Omental fat pad (tissue), 4 donors: Measurements from ENCODE around the gene SERBP1. TPM values are rescaled to one million over a fixed set of nuclear protein-coding genes. Genes with fewer than 3 reads are reported as not detected.

Experiments used
- ATAC-seq: fragments of 150-250 bp; one replicate; pipeline ENCODE4 v1.9.1; 2016; ENCODE audit warnings: mild to moderate bottlenecking, moderate library complexity; ENCODE audit not compliant: low FRiP score
- DNase-seq: peaks from one replicate; pipeline ENCODE4 v3.0.0-alpha.2; 2019; ENCODE audit warnings: low spot score
- total RNA-seq, 4 donors: library from RNA; depleted of rRNA; stranded (reverse); fragments of >200 nt; gene quantifications; one replicate each; pipeline ENCODE4 v1.1.0, GENCODE V29; 2016
- TF ChIP-seq, protein P1 (sequence below), 3 donors: fragments of 450-650 bp; IDR thresholded peaks; one replicate each; pipeline ENCODE4 v1.5.1; 2016 to 2017; ENCODE audit warnings: antibody characterized with exemption in 3 of 3, mild to moderate bottlenecking in 3 of 3, moderate library complexity in 2 of 3

Gene SERBP1
- total RNA-seq, 4 donors from 2014 or later: 199 to 340 (median 217) TPM

DNA sequence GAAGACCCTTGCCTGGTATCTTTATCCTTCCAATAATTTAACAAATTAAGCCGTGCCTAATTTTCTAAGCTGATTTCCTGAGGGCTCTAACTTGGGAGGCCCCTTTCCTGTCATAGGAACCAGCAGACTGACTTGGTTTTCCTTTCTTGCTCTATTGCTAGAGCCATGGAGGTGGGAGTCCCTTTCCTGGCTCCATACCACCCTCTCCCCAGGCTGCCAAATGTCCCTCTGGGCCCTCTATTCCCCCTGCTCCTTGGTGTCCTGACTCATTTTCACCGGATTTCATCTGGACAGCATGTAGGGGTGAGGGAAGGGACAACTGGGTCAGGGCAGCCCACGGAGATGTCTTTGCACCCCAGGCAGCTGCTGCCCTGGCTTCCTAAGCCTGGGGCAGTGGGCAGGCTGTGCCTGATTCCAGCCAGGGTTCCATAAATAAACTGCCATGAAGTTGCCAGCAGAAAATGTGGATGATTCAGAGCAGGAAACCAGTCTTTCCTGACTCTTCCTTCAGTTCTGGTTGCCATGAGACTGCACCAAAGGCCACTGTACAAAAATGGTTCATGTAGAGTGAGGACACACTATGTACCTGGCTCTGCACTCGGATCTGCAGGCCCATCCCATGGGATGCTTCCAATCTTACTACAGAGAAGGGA lies 38.0 kb upstream of the SERBP1 start:
- ATAC-seq (no peak), DNase-seq (no peak)
- TF ChIP-seq, protein P1, sequence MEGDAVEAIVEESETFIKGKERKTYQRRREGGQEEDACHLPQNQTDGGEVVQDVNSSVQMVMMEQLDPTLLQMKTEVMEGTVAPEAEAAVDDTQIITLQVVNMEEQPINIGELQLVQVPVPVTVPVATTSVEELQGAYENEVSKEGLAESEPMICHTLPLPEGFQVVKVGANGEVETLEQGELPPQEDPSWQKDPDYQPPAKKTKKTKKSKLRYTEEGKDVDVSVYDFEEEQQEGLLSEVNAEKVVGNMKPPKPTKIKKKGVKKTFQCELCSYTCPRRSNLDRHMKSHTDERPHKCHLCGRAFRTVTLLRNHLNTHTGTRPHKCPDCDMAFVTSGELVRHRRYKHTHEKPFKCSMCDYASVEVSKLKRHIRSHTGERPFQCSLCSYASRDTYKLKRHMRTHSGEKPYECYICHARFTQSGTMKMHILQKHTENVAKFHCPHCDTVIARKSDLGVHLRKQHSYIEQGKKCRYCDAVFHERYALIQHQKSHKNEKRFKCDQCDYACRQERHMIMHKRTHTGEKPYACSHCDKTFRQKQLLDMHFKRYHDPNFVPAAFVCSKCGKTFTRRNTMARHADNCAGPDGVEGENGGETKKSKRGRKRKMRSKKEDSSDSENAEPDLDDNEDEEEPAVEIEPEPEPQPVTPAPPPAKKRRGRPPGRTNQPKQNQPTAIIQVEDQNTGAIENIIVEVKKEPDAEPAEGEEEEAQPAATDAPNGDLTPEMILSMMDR (IDR thresholded peaks at IDR 0.05): no peak

DNA sequence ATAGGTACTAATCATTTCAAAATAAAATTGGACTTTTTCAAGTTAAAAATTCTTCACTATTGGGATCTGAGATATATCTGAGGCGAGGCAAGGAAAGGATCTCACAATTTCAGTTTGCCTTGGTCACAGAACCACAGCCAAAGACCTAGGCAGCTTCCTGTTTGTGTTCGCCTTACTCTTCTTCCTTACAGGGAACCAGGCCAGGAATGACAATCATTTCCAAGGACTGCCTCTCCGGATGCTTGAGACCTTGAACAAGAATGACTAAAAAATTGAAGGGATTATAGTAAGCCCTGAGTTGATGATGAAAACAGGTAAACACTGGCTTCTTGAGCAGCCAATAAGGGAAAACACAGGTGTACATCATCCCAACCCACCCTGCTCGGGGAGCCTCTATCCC lies 35.2 kb upstream of the SERBP1 start:
- TF ChIP-seq, protein P1 (IDR thresholded peaks at IDR 0.05): no peak

DNA sequence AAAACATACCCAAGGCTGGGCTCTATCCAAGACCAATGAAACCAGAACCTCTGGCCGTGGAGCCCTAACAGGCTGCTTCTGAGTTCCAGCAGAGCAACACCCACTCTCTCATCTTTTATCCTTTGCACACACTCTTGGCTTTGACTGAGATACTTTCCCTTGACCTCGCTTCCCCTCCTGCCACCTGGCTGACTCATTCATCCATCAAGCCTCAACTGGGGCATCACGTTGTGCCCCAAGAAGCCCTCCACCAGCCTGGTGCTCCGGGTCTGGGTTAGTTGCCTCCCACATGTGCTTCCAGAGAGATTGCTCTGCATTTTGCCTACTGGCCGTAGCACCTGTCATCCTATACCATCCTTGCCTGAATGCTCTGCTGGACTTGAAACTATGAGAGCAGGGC lies 34.5 kb upstream of the SERBP1 start:
- DNase-seq (no peak), ATAC-seq (no peak)
- TF ChIP-seq, protein P1 (IDR thresholded peaks at IDR 0.05): no peak

More for the DNA sequence above, 35.2 kb upstream of the SERBP1 start:
- DNase-seq: no peak
- ATAC-seq: no peak

DNA sequence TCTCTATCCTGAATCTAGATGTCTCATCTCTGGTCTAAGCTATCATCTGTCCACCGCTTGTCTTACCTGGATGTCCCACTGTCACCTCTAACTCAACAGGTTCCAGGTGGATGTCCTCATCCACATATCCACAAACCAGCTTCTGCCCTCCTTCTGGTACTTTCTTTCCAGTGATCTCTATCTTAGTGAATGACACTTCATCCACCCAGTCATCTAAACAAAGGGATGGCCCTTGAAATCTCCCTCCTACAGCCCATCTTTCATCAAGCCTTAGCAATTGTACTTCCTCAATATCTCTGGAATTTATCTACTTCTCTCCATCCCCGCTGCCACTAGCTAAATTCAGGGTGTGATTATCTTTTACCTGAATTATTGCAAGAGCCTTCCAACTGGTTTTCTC lies 33.9 kb upstream of the SERBP1 start:
- TF ChIP-seq, protein P1 (IDR thresholded peaks at IDR 0.05): no peak
- DNase-seq (no peak), ATAC-seq (no peak)

DNA sequence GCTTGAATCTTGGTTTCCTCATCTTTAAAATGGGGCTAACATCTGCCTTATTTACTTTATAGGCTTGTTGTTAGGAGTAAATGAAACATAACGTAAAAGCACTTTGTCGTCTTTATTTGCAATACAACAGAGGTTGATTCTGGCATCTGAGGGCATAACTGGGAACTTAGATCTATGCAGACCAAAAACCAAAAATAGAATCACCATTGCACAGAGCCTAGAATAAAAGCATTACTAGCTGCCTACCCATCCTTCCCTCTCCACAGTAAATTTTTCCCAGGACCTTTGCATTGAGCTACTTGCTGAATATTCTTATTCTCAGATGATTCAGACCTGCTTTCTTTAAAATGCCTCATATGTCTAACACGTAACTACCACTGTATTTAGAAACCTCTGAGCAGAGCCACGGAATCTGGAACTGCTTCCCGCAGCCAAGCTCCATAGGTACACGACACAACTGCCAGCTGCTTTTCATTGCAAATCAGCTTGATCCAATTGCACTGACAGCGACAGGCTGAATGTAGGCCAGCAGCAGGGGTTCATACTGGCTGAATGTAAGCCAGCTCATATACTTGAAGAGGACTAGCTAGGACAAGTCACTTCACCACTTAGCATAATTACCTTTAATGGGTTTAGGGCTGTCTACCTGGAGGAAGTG lies 33.2 kb upstream of the SERBP1 start:
- TF ChIP-seq, protein P1 (IDR thresholded peaks at IDR 0.05): no peak
- DNase-seq (no peak), ATAC-seq (no peak)

DNA sequence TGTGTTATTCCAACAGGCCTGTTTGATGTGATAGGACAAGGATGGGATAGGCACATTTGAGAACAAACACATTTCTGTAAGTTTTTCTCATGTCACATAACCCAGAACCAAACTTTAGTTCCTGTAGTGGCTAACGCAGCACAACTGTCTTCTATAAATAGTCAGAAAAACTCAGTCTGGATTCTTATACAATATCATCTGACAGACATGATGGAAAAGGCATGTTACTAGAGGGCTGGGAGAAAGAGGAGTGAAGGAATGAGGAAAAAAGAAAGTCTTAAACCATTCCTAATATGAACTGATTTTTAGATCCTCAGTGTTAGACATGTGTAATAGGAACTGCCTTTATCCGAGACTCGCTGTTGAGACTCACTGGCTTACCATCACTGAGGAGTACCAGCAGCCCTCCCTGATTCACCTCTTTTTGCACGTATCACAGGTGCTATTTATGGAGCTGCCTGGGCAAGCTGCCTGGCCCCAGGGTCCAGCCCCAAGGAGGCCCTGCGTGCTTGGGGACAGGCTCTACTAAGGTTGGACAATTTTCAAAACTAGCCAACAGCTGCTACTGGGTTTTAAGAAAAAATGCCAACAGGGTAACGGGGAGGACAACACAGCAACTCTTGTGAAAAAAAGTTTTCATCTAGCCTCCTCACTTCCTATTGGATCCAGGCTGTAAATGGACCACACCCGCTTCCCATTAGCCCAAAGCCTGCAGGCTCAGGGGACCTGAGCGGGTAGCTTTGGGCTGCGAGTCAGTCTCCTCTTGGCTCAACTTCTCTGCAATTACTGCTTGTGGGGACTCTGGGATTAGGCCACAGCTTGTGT lies 30.7 kb upstream of the SERBP1 start:
- no peak for DNase-seq
- TF ChIP-seq, protein P1 (IDR thresholded peaks at IDR 0.05): no peak
- ATAC-seq: no peak
